H1 (cell line): ENCODE data around the gene ANKRD12.

Experiments
- CBX8 ChIP-seq: fragments of 300-800, 300-1000 bp; sonication (generic); IDR thresholded peaks from 2 replicates; pipeline ENCODE4 v1.7.1; 2016; ENCODE audit warnings: low read depth, low read length, borderline replicate concordance
- CEBPB ChIP-seq: IDR thresholded peaks from 2 replicates; pipeline ENCODE4 v1.6.1; 2012; ENCODE audit warnings: low read depth, low read length
- CHD2 ChIP-seq: IDR thresholded peaks from 2 replicates; pipeline ENCODE4 v1.6.1; 2012; ENCODE audit warnings: low read length, improper control_type of control experiment
- CTCF ChIP-seq, 3 experiments: IDR thresholded peaks; 1 replicate in 2 of 3; 2 replicates in 1 of 3; pipeline versions ENCODE4 v1.5.1 to v1.6.1; 2011; ENCODE audit warnings: low read length in 3 of 3, mild to moderate bottlenecking in 3 of 3, inconsistent platforms in 2 of 3, low read depth in 1 of 3, moderate library complexity in 1 of 3; ENCODE audit not compliant: insufficient read depth in 1 of 3; ENCODE audit errors: control extremely low read depth in 1 of 3
- EP300 ChIP-seq, 2 experiments: IDR thresholded peaks; 1 replicate in 1 of 2; 2 replicates in 1 of 2; pipeline ENCODE4 v1.6.1; 2011 to 2012; ENCODE audit warnings: low read depth in 2 of 2, low read length in 2 of 2, mild to moderate bottlenecking in 2 of 2, borderline replicate concordance in 1 of 2, inconsistent platforms in 1 of 2, moderate library complexity in 1 of 2
- HDAC2 ChIP-seq, 2 experiments: fragments of 300-600 bp in 1 of 2; sonication (generic) in 1 of 2; IDR thresholded peaks; 2 replicates each; pipeline ENCODE4 v1.6.1; 2011 to 2012; ENCODE audit warnings: low read depth in 2 of 2, low read length in 2 of 2, mild to moderate bottlenecking in 2 of 2, moderate library complexity in 2 of 2, borderline replicate concordance in 1 of 2, inconsistent platforms in 1 of 2
- HDAC6 ChIP-seq: IDR thresholded peaks from one replicate; pipeline ENCODE4 v1.7.1; 2012; ENCODE audit warnings: low read depth, mild to moderate bottlenecking, inconsistent platforms, low read length, moderate library complexity
- NRF1 ChIP-seq: IDR thresholded peaks from 2 replicates; pipeline ENCODE4 v1.6.1; 2011; ENCODE audit warnings: mild to moderate bottlenecking, low read depth, low read length, improper control_type of control experiment
- POLR2A ChIP-seq, 2 experiments: IDR thresholded peaks; 1 replicate in 1 of 2; 2 replicates in 1 of 2; pipeline ENCODE4 v1.6.1; 2011; ENCODE audit warnings: low read depth in 2 of 2, low read length in 2 of 2, mild to moderate bottlenecking in 2 of 2; ENCODE audit errors: control extremely low read depth in 1 of 2
- POLR2AphosphoS5 ChIP-seq: IDR thresholded peaks from 2 replicates; pipeline ENCODE4 v1.6.1; 2011; ENCODE audit warnings: low read depth, low read length
- RNF2 ChIP-seq: fragments of 200-900, 300-1000 bp; sonication (generic); IDR thresholded peaks from 2 replicates; pipeline ENCODE4 v1.7.1; 2016; ENCODE audit warnings: borderline replicate concordance, low read depth, mild to moderate bottlenecking, antibody characterized with exemption, low read length; ENCODE audit not compliant: poor library complexity, severe bottlenecking; ENCODE audit errors: missing control alignments
- SIN3A ChIP-seq, 2 experiments: IDR thresholded peaks in 1 of 2; conservative IDR thresholded peaks in 1 of 2; 2 replicates each; pipeline ENCODE4 v1.6.1; 2011 to 2012; ENCODE audit warnings: low read length in 2 of 2, improper control_type of control experiment in 1 of 2, low read depth in 1 of 2, mild to moderate bottlenecking in 1 of 2
- TAF1 ChIP-seq: IDR thresholded peaks from 2 replicates; pipeline ENCODE4 v1.6.1; 2011; ENCODE audit warnings: mild to moderate bottlenecking, low read depth, low read length
- ZNF274 ChIP-seq: IDR thresholded peaks from 2 replicates; pipeline ENCODE4 v1.7.0; 2012; ENCODE audit warnings: low read length, borderline replicate concordance; ENCODE audit errors: extremely low read depth

GRCh38 chr18:9199681-9200080 lies 63.1 kb downstream of the ANKRD12 start:
- TF ChIP-seq RNF2, result no peak
- no peak for TF ChIP-seq EP300 (IDR thresholded peaks at IDR 0.05; ENCODE audit: borderline replicate concordance in 1 of 2, low read depth in 2 of 2, low read length in 2 of 2)
- TF ChIP-seq POLR2AphosphoS5, result no peak
- TF ChIP-seq POLR2A (IDR thresholded peaks at IDR 0.05; ENCODE audit: control extremely low read depth in 1 of 2, low read depth in 2 of 2, low read length in 2 of 2), result no peak
- TF ChIP-seq CTCF (IDR thresholded peaks at IDR 0.05; ENCODE audit: control extremely low read depth in 1 of 3, insufficient read depth in 1 of 3, low read depth in 1 of 3, low read length in 3 of 3), result no peak
- TF ChIP-seq CBX8, result no peak
- TF ChIP-seq CEBPB, result no peak
- no peak for TF ChIP-seq HDAC6
- no peak for TF ChIP-seq CHD2
- no peak for TF ChIP-seq ZNF274
- TF ChIP-seq HDAC2 (IDR thresholded peaks at IDR 0.05; ENCODE audit: borderline replicate concordance in 1 of 2, low read depth in 2 of 2, low read length in 2 of 2), result no peak
- no peak for TF ChIP-seq TAF1
- no peak for TF ChIP-seq SIN3A (conservative IDR thresholded peaks at IDR 0.05 in 1 of 2, IDR thresholded peaks at IDR 0.05 in 1 of 2; ENCODE audit: low read depth in 1 of 2, low read length in 2 of 2)
- no peak for TF ChIP-seq NRF1
